Activated T-helper 9 cell treated with anti-CD3 and anti-CD28 coated beads, Interleukin-2, amount 50 U/mL, for 16 hours (primary cell): ENCODE results near the gene P4HB.

Source experiments
- DNase-seq: peaks from one replicate; pipeline ENCODE4 v3.0.0-alpha.2; 2020; ENCODE audit warnings: low read depth

P4HB gene

DNA sequence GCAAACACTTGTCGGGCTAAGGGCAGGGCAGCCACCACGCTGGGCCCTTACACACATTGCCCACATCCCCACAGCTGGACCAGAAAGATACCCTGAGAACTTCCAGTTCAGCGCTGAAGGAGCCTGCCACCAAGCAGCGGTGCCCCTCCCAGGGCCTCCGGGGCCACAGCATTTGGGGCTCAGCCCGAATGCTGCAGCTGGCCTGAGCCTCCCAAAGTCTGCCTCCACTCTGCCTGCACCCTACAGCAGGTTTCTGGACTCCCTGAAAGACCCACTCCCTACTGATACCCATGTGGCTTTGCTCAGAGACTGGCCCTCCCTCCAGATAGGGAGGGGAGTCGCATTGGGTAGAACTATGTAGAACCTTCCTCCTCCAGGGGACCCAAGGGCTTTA is 28.8 kb downstream of the P4HB start:
- DNase-seq = no peak

DNA sequence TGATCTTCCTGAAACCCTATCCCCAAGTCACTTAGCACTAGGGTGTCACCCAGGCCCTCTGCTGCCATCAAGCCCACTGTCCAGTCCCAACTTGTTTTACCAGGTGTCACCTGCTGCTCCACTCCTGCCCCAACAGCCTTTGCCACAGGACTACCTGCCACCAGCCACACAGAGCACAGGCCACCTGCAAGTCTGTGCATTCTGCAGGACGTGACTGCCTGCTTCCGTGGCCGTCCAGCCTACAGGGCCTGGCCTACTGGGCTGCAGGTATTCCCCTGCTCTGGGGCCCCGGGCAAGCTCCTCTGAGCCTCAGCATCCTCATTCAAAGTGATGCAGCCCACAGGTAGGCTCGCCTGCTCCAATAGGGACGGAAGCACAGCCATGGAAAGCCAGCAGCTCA is 30.5 kb downstream of the P4HB start:
- DNase-seq = no peak

DNA sequence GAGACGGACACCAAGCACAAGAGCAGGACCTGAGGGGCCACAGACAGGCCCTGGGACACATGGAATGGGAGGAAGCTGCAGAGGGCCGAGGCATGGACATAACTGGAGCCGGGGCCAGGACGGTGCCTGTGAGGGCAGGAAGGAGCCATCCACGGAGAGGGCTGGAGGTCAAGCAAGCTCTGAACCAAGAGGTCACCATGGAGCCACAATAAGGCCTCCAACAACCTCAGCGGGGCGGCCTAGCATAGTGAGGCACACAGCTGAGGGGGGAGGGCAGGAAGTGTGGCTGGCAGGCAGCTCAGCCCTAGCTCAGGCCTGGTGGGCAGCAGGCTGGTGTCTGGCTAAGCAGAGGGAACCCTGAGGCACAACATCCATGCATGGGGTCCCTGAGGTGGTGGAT is 31.7 kb downstream of the P4HB start:
- DNase-seq = no peak

DNA sequence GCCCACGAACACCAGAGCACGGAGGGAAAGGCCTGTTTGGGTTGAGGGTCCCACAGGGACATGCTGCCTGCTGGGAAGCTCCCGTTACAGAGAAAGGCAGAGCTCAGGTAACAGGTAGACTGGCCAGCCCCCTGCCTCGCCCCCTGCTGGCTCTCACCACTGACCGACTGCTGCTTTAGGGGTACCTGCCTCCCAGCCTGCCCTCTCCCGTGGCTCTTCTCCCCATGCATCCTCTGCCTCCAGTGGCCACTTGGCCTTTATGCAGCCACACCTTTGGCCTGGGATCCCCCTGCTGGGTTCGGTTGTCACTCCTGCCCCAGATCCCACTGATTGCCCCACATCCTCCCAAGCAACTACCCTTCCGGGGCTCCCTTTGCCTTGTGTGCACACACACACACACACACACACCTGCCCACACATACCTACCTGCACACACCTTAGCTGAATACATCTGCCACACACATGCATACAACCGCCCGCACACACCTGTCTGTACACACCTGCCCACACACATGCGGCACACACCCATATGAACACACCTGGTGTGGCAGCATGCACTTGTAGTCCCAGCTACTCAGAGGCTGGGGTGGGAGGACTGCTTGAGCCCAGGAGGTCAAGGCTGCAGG is 34.4 kb downstream of the P4HB start:
- no peak for DNase-seq

DNA sequence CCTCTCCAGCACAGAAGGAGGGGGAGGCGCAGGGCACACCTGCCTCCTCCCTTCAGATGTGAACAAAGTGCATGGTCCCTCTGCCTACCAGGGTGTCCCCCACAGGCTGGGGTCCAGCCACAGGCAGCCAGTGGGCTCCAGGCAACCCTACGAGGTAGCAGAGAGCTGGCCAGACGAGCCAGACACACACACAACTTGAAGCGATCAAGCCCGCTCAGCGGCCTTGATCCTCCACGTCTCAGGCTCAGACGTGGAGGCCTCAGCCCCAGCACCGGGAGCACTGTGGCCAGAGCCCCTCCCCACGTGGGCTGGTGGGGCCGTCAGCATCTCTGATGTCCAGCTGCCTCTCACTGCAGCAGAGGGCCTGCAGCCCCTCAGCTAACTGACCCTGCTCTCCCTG is 35.7 kb downstream of the P4HB start:
- no peak for DNase-seq

DNA sequence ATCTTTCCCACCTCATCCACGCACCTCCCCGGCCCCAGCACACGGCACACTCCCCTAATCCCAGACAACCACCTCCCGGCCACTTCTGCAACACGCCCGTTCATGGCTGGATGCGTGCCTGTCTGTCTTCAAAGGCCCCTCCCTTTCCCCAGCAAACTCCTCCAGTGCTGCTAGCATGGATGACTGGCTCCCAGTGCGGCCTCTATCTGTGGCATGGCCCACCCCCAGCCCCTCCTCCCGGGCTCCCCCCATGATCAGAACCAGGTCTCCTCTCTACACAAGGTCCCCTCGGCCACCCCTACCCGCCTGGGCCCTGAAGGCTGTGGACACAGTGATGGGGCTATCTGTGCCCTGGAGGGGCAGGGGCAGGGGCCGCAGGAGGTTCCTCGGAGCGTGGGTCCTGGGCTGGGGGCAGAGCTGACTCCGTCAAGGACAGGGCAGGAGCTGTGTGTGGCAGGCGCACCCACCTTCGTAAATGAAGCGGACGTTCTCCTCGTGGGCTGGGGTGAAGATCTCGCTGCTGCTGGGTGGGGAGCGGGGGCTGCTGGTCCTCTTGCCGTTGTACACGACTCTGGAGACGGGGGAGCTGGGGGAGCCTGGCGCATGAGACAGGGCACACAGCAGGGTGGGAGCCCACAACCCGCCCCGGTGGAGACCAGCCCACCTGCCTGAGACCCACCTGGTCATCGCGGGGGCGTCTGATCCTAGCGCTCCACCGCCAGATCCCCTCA is 36.4 kb downstream of the P4HB start:
- no peak for DNase-seq

DNA sequence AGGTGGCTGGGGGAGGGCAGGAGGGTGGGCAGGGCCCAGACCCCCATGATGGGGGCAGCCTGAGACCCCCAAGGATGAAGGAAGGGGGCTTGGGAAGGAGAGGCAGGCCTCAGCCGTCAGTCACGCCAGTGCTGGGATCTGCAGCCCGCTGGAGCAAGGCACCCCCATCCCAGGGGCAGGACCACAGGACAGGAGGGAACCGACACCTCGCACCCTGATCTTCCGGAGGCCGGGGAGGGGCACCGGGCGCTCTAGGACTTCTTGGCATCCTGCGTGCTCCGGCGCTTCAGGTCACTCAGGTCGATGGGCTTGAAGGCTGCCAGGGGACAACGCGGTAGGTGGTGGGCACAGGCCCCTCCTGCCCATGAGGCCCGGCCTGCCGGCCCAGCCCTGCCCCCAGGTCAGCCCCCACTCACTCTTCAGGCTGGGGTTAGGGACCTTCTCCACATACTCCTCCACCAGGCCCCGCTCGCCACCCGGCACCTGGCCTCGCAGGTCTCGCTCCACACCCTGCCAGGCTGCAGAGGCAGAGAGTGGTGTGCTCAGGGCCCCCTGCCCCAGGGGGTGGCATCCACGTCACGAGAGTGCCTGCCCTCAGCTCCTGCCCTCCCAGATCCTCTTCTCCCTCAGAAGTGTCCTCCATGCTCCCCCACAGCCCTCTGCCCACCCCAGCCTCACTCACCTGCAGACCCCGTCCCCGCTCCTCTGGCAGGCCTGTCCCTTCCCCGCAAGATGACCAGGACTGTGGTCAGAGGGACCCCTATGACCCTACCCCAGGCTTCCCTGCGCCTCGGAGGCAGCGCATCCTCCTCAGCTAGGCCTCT is 37.1 kb downstream of the P4HB start:
- no peak for DNase-seq

DNA sequence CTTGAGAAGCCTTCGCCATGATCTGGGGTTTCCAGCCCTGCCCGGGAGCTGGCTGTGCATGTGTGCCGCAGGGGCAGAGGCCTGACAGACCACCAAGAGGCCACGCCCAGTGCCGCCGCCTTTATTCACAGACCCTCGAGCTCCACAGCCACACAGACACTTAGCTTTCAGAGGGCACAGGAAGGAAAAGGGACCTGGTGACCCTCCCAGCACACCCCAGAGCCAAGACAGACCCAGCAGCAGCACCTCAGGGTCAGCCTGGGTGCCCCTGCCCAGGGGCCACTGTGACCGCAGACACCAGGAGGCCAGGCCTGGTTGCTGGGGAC is 38.1 kb downstream of the P4HB start:
- no peak for DNase-seq

DNA sequence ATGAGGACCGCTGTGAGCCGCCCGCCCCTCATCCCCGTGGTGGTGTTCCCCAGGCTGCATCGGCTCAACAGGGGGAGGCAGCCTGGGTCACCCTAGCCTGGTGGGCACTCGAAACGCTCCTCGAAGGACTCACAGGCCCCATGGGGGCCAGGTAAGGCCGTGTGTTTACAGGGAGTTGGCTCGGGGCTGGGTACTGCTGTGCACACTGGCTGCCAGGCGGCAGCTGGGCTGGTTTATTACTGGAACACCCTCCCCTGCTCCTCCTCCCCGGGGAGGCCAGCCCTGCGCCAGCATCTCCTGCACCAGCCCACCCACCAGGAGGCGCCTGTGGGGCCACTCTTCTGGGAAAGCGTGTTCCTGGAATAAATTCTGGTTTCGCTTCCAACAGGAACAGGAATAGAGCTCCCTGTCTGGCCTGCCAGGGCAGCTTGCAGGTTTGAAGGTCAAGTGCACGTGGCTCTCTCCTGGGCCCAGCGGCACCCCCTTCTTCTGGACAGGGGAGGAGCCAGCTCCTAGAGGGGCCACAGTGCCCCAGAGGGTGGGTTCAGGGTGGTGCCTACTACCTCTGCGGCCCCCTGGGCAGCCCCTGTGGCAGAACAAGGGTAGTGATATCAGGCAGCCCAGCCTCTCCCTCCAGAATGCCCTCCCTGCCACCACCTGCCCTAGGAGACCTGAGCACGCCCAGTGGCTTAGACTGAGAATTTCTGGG is 38.6 kb downstream of the P4HB start:
- no peak for DNase-seq

DNA sequence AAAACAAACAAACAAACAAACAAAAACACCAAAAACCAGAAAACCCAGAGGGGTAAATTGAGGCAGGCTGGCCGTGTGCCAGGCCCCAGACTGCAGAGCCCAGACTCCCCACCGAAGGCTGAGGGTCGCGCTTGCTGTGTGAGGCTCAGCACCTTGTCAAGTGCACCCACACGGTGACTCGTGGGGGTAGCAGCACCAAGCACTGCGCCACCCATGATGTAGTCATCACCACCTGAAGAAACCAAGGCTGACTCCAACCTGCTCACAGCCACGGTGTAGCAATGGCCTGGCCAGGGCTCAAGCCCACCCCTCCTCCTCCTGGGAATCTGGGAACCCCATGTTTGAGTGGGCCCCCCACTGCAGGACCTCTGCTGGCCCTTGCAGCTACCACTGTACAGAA is 39.2 kb downstream of the P4HB start:
- no peak for DNase-seq

DNA sequence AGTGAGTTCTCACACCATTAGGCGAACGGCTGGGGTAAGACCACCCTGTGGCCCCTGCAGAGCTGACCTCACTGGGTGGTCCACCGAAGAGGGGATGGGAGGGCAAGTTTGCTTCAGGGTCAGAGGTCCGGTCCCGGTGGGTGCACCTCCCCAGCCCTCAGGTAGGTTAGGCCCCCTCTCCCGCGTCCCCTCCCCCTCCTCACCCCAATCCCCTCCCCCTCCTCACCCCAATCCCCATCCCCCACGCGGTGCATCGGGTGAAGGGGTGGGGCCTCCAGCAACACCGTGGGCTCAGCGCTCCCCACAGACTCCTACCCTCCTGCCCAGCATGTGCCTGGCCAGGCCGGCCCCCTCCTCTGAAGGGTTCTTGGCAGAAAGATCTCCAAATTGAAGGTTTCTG is 40.6 kb downstream of the P4HB start:
- DNase-seq = no peak

DNA sequence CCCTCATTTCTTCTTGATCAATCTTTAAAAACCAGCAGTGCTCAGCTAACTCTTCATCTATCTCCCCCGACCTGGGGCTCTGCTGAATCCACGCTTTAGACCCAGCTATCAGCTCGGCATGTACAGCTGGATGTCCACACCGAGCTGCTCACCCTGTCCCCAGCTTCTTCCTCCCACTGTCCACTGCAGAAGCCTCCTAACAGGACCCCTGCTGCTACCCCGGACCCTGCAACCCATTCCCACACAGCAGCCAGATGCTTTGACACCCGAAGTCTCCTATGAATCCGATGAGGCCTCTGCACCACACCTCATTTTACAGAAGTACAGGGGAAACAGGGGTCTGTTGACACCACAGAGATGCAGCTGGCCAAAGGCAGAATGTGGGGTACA is 42.6 kb downstream of the P4HB start:
- no peak for DNase-seq

DNA sequence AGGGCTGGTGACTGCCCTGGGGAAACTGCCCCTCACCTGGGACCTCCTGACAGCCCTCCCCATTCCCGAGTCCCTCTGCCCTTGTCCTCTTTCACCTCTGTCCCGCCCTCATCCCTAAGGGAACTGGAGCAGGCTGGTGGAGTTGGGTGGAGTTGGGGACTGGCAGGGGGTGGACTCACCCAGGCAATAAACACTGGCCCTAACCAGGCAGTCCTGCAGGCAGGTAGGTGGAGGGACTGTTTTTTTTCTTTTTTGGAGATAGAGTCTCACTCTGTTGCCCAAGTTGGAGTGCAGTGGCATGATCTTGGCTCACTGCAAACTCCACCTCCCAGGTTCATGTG is 44.7 kb downstream of the P4HB start:
- no peak for DNase-seq

DNA sequence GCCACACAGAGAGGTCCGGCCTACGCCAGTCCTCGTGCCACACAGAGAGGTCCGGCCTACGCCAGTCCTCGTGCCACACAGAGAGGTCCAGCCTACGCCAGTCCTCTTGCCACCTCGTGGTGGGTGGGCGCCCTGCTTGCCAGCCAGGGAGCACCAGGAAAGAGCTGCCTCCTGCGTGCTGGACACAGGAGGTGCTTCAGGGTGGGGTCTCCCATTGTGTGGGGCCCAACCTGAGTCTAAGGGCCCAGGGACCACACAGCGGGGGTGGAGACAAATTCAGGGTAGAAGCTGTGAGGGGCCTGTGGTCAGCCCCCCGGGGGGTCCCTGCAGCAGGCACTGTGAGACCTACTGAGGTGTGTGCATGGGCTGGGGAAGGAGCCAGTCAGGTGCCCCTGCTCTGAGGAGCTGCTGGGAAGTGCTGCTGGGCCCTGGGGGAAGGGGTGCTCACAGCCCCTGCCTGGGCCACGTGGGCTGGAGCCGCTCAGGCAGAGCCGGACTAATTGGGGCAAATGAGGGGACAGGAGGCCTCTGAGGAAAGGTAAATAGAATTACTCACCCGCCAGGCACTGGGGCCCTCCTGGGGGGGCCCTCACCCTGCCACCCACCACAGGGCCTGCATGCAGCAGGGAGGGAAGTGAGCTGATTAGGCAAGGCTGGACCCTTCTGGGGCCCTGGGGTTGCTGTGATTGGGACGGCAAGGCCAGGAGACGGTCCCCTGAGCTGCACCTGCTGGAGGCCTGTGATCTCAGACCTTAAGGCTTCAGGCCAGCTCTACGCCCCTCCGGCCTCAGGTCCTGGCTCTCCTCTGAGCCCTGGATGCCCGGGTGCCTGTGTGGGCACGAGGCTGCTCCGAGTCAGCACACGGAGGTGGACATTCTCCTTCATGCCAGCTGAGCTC is 45.3 kb downstream of the P4HB start:
- DNase-seq = no peak

DNA sequence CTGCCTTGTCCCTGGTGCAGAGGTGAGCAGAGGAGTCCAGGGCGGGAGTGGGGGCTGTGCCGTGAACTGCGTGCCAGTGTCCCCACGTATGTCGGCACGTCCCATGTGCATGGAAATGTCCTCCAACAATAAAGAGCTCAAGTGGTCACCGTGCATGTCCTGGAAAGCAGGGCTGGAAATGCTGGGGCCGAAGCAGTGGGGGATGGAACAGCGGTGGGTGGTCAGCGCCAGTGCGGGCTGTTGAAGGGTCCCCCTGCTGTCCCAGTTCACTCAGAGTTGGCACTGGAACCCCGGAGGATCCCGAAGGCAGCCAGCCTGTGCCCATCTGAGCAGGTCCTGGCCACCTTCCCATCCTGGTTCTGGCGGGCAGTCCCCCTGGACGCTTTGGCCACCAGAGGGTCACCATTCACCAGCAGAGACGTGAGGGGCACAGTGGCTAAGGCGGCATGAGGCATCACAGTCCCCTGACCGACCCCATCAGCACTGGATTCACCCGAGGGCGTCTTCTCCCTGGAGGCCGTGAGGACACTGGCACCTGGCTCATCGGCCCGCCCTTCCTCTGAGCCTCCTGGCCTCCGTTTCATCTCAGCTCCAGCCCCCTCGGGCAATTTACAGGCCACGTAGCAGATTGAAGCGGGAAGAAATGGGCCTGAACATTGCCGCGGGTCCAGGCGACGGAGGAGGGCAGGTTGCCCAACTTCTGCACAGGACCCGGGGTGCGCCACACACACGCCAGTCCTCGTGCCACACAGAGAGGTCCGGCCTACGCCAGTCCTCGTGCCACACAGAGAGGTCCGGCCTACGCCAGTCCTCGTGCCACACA is 46.3 kb downstream of the P4HB start:
- DNase-seq = no peak

DNA sequence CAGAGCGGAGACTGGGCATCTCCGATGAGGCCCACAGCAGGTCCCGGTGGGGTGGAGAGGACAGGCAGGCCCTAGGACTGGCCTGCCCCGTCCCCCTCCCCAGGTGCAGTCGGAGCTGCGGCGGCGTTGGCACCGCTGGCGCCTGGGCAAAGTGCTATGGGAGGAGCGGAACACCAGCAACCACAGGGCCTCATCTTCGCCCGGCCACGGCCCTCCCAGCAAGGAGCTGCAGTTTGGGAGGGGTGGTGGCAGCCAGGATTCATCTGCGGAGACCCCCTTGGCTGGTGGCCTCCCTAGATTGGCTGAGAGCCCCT is 47.0 kb downstream of the P4HB start:
- DNase-seq = no peak

DNA sequence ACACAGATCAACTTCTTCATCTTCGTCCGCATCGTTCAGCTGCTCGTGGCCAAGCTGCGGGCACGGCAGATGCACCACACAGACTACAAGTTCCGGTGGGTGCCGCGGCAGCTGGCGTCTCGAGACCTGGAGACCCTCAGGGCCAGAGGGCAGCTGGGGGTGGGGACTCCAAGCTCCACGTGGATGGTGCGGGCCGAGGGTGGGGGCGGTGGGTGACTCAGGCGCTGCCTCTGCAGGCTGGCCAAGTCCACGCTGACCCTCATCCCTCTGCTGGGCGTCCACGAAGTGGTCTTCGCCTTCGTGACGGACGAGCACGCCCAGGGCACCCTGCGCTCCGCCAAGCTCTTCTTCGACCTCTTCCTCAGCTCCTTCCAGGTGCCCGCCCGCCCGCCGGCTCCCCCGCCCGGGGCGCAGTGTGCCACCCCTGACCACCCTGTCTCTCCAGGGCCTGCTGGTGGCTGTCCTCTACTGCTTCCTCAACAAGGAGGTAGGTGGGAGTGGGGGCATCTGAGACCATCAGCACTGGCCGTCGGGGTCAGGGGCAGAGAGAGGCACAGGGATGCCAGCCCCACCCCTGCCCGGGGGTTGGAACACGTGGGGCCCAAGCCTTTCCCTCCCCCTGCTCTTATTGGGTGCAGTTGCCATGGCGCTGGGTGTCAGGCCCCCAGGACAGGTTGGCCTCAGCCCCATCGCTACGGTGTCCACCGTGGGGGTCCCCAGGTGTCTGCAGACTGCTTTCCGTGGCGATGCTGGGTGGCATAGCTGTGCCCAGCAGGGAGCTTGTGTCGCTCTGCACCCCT is 47.6 kb downstream of the P4HB start:
- no peak for DNase-seq

DNA sequence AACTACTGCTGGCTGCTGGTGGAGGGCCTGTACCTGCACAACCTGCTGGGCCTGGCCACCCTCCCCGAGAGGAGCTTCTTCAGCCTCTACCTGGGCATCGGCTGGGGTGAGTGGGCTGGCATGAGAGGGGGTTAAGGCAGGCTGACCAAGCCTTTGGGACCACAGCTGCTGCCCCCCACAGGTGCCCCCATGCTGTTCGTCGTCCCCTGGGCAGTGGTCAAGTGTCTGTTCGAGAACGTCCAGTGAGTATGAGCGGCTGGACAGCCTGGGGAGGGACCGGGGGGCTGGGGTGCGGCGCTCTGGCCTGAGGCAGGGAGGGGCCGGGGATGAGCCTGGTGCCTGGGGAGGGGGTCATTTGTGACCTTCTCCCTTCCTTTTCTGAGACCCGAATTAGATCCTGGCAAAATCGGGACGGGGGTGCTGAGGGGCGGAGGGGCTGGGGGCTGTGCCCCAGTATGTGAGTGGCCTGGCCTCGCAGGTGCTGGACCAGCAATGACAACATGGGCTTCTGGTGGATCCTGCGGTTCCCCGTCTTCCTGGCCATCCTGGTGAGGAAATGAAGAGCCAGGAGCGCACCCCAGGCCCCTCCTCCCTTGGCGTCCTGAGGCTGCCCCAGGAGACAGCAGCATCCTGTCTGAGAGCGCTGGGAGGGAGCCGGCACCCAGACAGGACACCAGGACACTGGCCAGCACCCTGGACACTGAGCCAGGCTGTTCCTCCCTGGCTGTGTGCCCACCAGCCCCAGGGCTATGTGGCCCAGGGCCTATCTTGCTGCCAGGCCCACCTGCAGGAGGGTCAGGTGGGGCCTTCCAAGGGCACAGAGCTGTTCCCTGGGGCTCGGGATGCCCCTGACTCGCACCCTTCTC is 48.4 kb downstream of the P4HB start:
- no peak for DNase-seq
